LNCaP clone FGC (cell line): Measurements from ENCODE around the gene SBNO1.

Experiments
- DNase-seq: peaks from one replicate; pipeline ENCODE4 v3.0.0-alpha.2; 2011; ENCODE audit warnings: low read depth
- H3K4me3 ChIP-seq: 2 replicates; pipeline ENCODE4 v1.5.1; 2011; ENCODE audit warnings: mild to moderate bottlenecking, low read depth, low read length, control low read depth
- TF ChIP-seq, protein P1 (sequence below): IDR thresholded peaks from 2 replicates; pipeline ENCODE4 v1.5.1; 2012; ENCODE audit warnings: mild to moderate bottlenecking; ENCODE audit not compliant: control insufficient read depth, insufficient read depth; ENCODE audit errors: extremely low read depth

Gene SBNO1

DNA sequence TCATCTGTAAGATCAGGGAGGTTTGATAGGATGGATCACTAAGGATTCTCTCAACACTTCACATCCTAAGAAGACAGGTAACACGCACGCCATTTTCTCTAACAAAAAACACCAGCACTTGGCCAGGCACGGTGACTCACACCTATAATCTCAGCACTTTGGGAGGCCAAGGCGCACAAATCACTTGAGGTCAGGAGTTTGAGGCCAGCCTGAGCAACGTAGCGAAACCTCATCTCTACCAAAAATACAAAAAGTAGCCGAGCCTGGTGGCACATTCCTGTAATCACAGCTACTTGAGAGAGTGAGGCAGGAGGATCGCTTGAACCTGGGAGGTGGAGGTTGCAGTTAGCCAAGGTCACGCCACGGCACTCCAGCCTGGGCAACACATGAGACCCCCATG is 82.5 kb downstream of the SBNO1 start:
- TF ChIP-seq, protein P1, sequence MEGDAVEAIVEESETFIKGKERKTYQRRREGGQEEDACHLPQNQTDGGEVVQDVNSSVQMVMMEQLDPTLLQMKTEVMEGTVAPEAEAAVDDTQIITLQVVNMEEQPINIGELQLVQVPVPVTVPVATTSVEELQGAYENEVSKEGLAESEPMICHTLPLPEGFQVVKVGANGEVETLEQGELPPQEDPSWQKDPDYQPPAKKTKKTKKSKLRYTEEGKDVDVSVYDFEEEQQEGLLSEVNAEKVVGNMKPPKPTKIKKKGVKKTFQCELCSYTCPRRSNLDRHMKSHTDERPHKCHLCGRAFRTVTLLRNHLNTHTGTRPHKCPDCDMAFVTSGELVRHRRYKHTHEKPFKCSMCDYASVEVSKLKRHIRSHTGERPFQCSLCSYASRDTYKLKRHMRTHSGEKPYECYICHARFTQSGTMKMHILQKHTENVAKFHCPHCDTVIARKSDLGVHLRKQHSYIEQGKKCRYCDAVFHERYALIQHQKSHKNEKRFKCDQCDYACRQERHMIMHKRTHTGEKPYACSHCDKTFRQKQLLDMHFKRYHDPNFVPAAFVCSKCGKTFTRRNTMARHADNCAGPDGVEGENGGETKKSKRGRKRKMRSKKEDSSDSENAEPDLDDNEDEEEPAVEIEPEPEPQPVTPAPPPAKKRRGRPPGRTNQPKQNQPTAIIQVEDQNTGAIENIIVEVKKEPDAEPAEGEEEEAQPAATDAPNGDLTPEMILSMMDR, result no peak
- DNase-seq, result no peak
- no peak overlapping the region for H3K4me3 ChIP-seq

DNA sequence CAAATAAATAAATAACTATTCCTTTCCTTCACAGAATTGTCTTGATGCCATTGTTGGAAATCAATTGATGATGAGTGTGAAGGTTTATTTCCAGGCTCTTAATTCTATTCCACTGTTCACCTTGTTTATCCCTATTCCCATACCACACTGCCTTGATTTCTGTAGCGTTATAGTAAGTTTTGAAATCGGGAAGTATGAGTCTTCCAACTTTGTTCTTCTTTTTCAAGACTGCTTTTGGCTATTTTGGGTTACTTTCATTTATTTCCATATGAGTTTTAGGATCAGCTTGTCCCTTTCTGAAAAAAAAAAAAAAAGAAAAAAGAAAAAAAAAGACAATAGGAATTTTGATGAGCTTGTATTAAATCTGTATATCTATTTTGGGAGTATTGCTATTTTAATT is 83.7 kb downstream of the SBNO1 start:
- TF ChIP-seq, protein P1, result no peak
- no peak for DNase-seq
- no peak overlapping the region for H3K4me3 ChIP-seq

DNA sequence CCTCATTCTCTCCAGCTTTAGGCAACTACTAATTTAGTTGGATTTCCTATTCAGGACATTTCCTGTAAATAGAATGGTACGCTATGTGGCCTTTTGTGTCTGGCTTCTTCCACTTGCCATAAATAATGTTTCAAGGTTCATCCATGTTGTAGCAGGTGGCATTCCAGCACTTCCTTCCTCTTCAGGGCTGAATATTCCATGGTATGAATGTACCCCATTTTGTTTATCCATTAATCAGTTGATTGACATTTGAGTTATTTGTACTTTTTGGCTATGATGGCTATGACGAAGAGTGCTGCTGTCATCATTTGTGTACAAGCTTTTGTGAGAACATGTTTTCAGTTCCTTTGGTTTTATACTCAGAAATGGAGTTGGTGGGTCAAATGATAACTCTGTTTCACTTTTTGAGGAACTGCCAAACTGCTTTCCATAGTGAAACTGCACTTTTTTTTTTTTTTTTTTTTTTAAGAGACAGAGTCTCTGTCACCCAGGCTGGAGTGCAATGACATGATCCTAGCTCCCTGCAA is 86.5 kb downstream of the SBNO1 start:
- H3K4me3 ChIP-seq, result no peak overlapping the region
- TF ChIP-seq, protein P1, result no peak
- no peak for DNase-seq

DNA sequence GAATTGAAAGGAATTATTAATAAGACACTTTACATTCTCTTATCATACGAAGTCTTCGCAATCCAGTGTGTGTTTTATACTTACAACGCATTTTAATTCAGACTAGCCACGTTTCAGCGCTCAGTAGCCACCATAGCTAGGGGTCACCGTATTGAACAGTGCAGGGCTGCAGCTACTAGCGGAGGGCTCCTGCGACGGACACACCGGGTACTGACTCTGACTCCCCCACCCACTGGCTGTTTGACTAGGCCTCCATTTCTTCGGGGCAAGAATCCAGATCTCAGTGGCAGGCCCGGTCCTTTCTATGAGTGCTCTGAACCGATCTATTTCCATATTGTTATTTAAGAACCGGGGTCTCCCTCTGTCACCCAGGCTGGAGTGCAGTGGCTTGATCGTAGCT is 91.5 kb downstream of the SBNO1 start:
- no peak overlapping the region for H3K4me3 ChIP-seq
- no peak for DNase-seq
- TF ChIP-seq, protein P1, result no peak

DNA sequence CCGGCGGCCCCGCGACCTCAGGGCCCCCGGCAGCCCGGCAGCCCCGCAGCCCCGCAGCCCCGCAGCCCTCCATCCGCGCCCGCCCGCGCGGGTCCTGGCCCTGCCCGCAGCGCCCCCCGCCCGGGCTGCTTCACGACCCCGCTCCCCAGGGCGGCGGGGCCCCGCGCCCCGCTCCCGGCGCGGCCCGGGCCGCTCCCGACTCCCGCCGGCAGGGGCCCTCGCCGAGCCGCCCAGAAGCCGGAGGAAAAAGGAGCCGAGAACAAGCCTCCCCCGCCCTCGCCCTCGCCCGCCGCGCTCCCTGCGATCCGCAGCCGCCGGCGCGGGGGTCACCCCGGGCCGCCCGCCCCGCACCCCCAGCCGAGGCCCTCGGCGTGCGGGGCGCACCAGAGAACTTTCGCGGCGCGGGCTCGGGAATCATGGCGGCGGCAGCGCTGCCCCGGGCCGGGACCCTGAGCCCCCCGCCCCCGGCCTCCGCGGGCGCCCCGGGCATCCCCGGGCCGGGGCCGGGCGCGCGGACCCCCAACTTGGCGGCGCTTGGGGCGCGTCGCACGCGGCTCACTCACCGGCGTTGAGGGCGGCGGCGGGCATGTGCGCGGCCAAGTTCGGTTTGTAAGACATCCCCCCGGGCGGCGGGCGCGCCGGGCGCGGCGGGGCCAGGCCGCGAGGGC is 93.5 kb downstream of the SBNO1 start:
- peak overlapping the region; percentile 85 for H3K4me3 ChIP-seq
- no peak for DNase-seq
- TF ChIP-seq, protein P1, result peak; percentile 73

DNA sequence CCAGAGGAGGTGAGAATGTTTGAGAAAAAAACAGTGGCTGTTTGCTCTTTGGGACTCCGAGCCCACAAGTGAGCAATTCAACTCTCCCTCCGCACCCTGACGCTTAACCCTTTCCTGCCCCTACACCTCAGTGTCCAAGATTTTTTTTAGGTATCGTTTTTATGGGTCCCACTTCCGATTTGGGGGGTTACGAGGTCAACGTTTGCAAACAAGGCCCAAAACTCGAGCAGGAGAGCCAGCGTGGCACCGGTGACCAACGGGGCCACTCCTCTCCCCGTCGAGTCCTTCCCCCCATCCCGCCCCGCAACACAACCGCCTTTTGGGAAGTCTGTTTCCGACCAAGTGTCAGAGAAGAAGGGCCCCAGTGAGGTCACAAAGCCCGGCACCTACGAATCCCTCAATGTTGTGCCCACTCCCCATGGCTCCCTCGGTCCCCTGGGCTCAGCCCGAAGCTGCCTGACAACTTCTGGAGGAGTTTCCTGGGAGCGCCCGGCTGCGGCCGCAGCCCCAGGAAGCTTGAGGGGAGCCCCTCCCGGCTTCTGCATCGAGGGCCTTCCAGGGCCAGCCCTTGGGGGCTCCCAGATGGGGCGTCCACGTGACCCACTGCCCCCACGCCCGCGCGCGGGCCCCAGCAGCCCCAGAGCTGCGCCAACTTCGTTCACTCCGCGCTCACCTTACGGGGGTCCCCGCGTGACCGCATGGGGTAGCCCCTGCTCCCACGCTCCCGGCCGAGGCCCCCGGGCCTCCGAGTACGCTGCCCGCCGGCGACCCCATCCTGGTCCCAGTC is 94.2 kb downstream of the SBNO1 start:
- peak overlapping the region; percentile 85 for H3K4me3 ChIP-seq
- TF ChIP-seq, protein P1, result no peak
- DNase-seq, result no peak
